ENCODE data around the gene RRM2.
"Not testable (repeated sequence)": the region's sequence is repeated elsewhere in the genome, so short reads cannot be mapped to it uniquely, and the experiment has no call there.

Gene RRM2

DNA sequence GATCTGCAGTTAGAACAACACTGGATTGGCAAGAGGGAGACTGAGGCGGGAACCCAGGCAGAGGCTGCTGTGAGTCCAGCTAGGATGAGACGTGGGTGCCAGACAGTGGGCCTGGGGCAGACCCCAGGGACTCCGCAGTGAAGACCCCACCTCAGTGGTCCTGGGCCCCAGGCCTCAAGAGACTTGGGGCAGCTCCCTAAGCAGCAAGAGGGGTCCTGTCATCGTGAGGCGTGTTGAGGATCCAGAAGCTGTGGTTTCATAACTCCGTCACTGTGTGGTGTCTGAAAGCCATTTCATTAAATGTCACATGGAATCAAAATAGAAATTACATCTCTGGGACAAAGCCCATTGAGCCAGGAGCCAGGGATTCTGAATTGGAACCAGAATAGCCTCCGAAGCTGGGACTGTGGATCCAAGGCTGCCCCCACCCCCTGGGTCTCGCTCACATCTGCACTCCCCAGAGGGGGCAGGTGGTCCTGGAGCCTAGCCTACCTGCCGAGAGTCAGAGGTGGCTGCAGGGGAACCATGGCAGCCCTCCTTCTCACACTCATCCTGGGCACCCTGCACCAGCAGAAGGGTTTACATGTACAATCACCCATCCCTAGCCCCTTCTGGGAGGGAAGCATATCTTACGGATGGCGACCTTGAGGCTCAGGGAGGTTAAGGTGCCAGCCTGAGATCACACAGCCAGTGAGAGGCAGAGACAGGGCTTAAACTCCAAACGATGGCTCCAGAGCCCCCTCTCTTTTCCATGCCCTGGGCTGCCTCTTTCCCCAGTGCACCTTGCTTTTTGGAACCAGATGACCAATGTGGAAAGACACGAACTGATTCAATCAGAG lies 23.2 kb downstream of the RRM2 start:
- no peak for DNase-seq (ENCODE audit: low read depth)
- TF ChIP-seq CTCF (conservative IDR thresholded peaks at IDR 0.05; ENCODE audit: low read length), result no peak
- H3K4me3 ChIP-seq (ENCODE audit: low read length), result no peak overlapping the region

- TF ChIP-seq CTCF (conservative IDR thresholded peaks at IDR 0.05; ENCODE audit: low read length), result no peak
- DNase-seq (ENCODE audit: low read depth), result no peak
Measured at GRCh38 chr2:10146366-10147005, 23.9 kb downstream of the RRM2 start.

DNA sequence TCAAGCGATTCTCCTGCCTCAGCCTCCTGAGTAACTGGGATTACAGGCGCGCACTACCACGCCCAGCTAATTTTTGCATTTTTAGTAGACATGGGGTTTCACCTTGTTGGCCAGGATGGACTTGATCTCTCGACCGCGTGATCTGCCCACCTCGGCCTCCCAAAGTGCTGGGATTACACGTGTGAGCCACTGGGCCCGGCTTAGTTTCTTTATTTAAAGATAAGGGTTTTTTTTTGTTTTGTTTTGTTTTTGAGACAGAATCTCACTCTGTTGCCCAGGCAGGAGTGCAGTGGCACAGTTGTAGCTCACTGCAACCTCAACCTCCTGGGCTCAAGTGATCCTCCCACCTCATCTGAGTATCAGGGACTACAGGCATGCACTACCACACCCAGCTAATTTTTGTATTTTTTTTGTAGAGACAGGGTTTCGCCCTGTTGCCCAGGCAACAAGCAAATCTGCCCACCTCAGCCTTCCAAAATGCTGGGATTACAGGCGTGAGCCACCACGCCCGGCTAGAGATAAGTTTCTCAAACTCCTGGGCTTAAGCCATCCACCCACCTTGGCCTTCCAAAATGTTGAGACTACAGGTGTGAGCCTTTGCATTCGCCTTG lies 24.6 kb downstream of the RRM2 start:
- not testable (repeated sequence) for H3K4me3 ChIP-seq (ENCODE audit: low read length); DNase-seq (ENCODE audit: low read depth)

More at GRCh38 chr2:10146366-10147005, 23.9 kb downstream of the RRM2 start:
- H3K4me3 ChIP-seq (ENCODE audit: low read length), result no peak overlapping the region

DNA sequence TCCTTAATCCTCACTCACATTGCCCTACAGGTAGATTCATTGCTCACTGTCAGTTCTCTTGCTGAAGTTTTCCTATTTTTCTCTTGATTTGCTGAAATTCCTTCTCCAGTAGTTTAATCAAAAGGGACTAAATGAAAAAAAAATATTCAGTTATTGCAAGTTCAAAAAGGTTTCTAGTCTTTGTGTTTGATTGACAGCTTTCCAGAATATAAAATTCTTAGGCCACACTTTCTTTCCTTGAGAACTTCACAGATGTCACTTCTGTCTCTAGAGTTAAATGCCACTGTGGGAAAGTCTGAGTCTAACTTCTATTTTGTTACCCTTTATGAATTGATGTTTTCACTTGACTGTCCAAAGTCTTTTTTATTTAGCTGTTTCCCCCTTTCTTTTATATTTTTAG lies 25.7 kb downstream of the RRM2 start:
- no peak for TF ChIP-seq CTCF (conservative IDR thresholded peaks at IDR 0.05; ENCODE audit: low read length)
- no peak for DNase-seq (ENCODE audit: low read depth)

DNA sequence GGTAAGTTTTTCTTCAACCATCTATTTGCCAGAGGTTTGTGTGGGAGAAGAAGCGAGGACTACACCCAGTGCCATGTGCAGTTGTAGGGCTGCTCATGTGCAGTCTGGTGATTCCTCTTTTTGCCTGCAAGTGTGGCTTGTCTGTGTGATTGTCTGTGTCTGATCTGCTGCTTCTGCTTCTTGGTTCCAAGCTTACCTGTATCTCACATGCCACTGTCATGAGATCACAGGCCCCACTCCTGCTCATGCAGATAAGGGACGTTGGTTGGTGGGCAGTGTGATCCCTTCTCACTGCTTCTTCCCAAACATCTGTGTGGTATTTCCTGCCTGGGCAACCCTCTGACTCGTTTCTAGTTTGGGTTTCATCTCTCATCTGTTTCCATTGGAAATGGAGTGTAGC lies 27.1 kb downstream of the RRM2 start:
- H3K4me3 ChIP-seq (ENCODE audit: low read length), result no peak overlapping the region
- TF ChIP-seq CTCF (conservative IDR thresholded peaks at IDR 0.05; ENCODE audit: low read length), result no peak
- DNase-seq (ENCODE audit: low read depth), result no peak

More for the DNA sequence above, 25.7 kb downstream of the RRM2 start:
- H3K4me3 ChIP-seq (ENCODE audit: low read length), result no peak overlapping the region

DNA sequence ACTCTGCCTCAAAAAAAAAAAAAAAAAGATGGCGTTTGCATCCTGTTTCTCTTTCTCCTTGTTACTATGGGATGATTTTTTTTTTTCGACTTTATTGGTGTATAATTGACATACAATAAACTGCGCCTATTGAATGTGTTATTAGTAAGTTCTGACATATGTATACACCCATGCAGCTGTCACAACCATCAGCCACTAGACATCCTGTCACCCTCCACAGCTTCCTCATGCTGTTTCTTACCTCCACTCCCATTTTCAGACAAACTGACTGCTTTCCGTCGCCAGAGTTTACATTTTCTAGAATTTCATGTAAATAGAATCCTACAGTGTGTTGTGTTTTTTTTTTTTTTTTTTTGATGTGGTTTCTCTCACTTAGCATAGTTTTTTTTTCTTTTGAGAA lies 27.9 kb downstream of the RRM2 start:
- H3K4me3 ChIP-seq (ENCODE audit: low read length), result no peak overlapping the region
- DNase-seq (ENCODE audit: low read depth), result no peak

More for the DNA sequence above, 27.9 kb downstream of the RRM2 start:
- TF ChIP-seq CTCF (conservative IDR thresholded peaks at IDR 0.05; ENCODE audit: low read length), result no peak
